Astrocyte (in vitro differentiated cells and primary cell): Measurements from ENCODE around the gene BCAR3. TPM values are rescaled to one million over a fixed set of nuclear protein-coding genes. Genes with fewer than 3 reads are reported as not detected.

ENCODE experiments used
- DNase-seq: peaks from one replicate; pipeline ENCODE4 v3.0.0-alpha.2; 2010; ENCODE audit warnings: low read depth
- FAIRE-seq: peaks from 2 replicates; lab custom pipeline; 2011; peaks lifted over from hg19 to GRCh38; lab: Jason Lieb, UNC
- H2AFZ ChIP-seq: 2 replicates; pipeline ENCODE4 v1.6.0; 2012; ENCODE audit warnings: low read depth, low read length, inconsistent platforms
- H3K27ac ChIP-seq: 2 replicates; pipeline ENCODE4 v1.5.1; 2011; ENCODE audit warnings: low read depth, low read length, inconsistent platforms
- H3K27me3 ChIP-seq: 2 replicates; pipeline ENCODE4 v1.6.0; 2011; ENCODE audit warnings: low read length, inconsistent platforms; ENCODE audit not compliant: insufficient read depth
- H3K36me3 ChIP-seq: 2 replicates; pipeline ENCODE4 v1.5.1; 2011; ENCODE audit warnings: low read length, inconsistent platforms; ENCODE audit not compliant: insufficient read depth
- H3K4me1 ChIP-seq: 2 replicates; pipeline ENCODE4 v1.5.1; 2011; ENCODE audit warnings: low read length, inconsistent platforms; ENCODE audit not compliant: insufficient read depth
- H3K4me2 ChIP-seq: 2 replicates; pipeline ENCODE4 v1.6.0; 2012; ENCODE audit warnings: low read length, inconsistent platforms
- H3K4me3 ChIP-seq: 2 replicates; pipeline ENCODE4 v1.5.1; 2011; ENCODE audit warnings: low read depth, mild to moderate bottlenecking, low read length, inconsistent platforms; ENCODE audit not compliant: insufficient read depth
- H3K79me2 ChIP-seq: 2 replicates; pipeline ENCODE4 v1.6.0; 2012; ENCODE audit warnings: mild to moderate bottlenecking, low read length, inconsistent platforms; ENCODE audit not compliant: insufficient read depth
- H3K9ac ChIP-seq: 2 replicates; pipeline ENCODE4 v1.6.0; 2012; ENCODE audit warnings: mild to moderate bottlenecking, low read length, inconsistent platforms
- H3K9me3 ChIP-seq: 2 replicates; pipeline ENCODE4 v1.5.1; 2012; ENCODE audit warnings: low read depth, mild to moderate bottlenecking, low read length, inconsistent platforms; ENCODE audit not compliant: insufficient read depth
- H4K20me1 ChIP-seq: 2 replicates; pipeline ENCODE4 v1.6.0; 2012; ENCODE audit warnings: low read length, inconsistent platforms; ENCODE audit not compliant: insufficient read depth
- H3K27ac Mint-ChIP-seq: one replicate; pipeline ENCODE4 v1.8.0; 2021; ENCODE audit warnings: mild to moderate bottlenecking, mixed read lengths; ENCODE audit not compliant: unreplicated experiment
- H3K27me3 Mint-ChIP-seq: one replicate; pipeline ENCODE4 v1.8.0; 2021; ENCODE audit warnings: low read depth, mixed read lengths; ENCODE audit not compliant: unreplicated experiment
- H3K36me3 Mint-ChIP-seq: one replicate; pipeline ENCODE4 v1.8.0; 2021; ENCODE audit warnings: low read depth, mixed read lengths; ENCODE audit not compliant: unreplicated experiment
- H3K4me1 Mint-ChIP-seq: one replicate; pipeline ENCODE4 v1.8.0; 2021; ENCODE audit warnings: low read depth, mixed read lengths; ENCODE audit not compliant: unreplicated experiment
- H3K4me3 Mint-ChIP-seq: one replicate; pipeline ENCODE4 v1.8.0; 2021; ENCODE audit warnings: mild to moderate bottlenecking, moderate library complexity, mixed read lengths; ENCODE audit not compliant: unreplicated experiment
- H3K9me3 Mint-ChIP-seq: one replicate; pipeline ENCODE4 v1.8.0; 2021; ENCODE audit warnings: mild to moderate bottlenecking, mixed read lengths; ENCODE audit not compliant: unreplicated experiment
- CTCF ChIP-seq: IDR thresholded peaks from 2 replicates; pipeline ENCODE4 v1.5.1; 2011; ENCODE audit warnings: low read depth, mild to moderate bottlenecking, inconsistent platforms, low read length, moderate library complexity; ENCODE audit not compliant: insufficient read depth
- EZH2 ChIP-seq: IDR thresholded peaks from 2 replicates; pipeline ENCODE4 v1.6.1; 2012; ENCODE audit warnings: mild to moderate bottlenecking, low read length, inconsistent platforms; ENCODE audit not compliant: insufficient read depth
- total RNA-seq: library from RNA; stranded (reverse); gene quantifications from 2 replicates; pipeline ENCODE4 v1.2.1, GENCODE V29; 2021

Gene BCAR3
- total RNA-seq, 1 donor from 2014 or later, result 30.0 TPM

GRCh38 chr1:93546162-93546863 lies 135.3 kb downstream of the BCAR3 start:
- Histone ChIP-seq H2AFZ (no peak overlapping the region), H3K9ac (no peak overlapping the region), H3K79me2 (no peaks in the 10 kb centered on the region), H3K4me1 (no peaks in the 10 kb centered on the region), H3K4me2 (no peak overlapping the region), H4K20me1 (no peaks in the 10 kb centered on the region), H3K27me3 (no peaks in the 10 kb centered on the region), H3K4me3 (no peak overlapping the region), H3K27ac (no peak overlapping the region), H3K9me3 (no peaks in the 10 kb centered on the region), H3K36me3 (peaks cover 13% of the 10 kb centered on the region)
- no peak for DNase-seq
- Mint-ChIP-seq H3K4me1 (peaks cover 7% of the 10 kb centered on the region), H3K9me3 (no peaks in the 10 kb centered on the region), H3K27ac (no peak overlapping the region), H3K36me3 (peaks cover 4% of the 10 kb centered on the region), H3K27me3 (no peaks in the 10 kb centered on the region), H3K4me3 (no peak overlapping the region)
- TF ChIP-seq EZH2 (no peak), CTCF (no peak)
- FAIRE-seq, result no peak

- no peaks in the 10 kb centered on the region for H4K20me1 ChIP-seq
- no peaks in the 10 kb centered on the region for H3K4me1 ChIP-seq
- no peak overlapping the region for H3K4me2 ChIP-seq
- Mint-ChIP-seq H3K27me3 (no peaks in the 10 kb centered on the region), H3K27ac (no peak overlapping the region), H3K4me3 (no peak overlapping the region), H3K4me1 (peaks cover 6% of the 10 kb centered on the region), H3K9me3 (no peaks in the 10 kb centered on the region), H3K36me3 (peaks cover 2% of the 10 kb centered on the region)
- no peaks in the 10 kb centered on the region for H3K79me2 ChIP-seq
- DNase-seq (no peak), FAIRE-seq (no peak)
- H2AFZ ChIP-seq, result no peak overlapping the region
- H3K4me3 ChIP-seq, result no peak overlapping the region
- no peak overlapping the region for H3K9ac ChIP-seq
- no peak for TF ChIP-seq EZH2
- TF ChIP-seq CTCF, result no peak
- no peaks in the 10 kb centered on the region for H3K9me3 ChIP-seq
- H3K27ac ChIP-seq, result no peak overlapping the region
- no peaks in the 10 kb centered on the region for H3K36me3 ChIP-seq
- no peaks in the 10 kb centered on the region for H3K27me3 ChIP-seq
These were observed 139.2 kb downstream of the BCAR3 start for GRCh38 chr1:93542398-93542797.

- Histone ChIP-seq H2AFZ (no peak overlapping the region), H3K27ac (no peak overlapping the region), H3K4me3 (no peak overlapping the region), H3K36me3 (no peaks in the 10 kb centered on the region), H3K27me3 (no peaks in the 10 kb centered on the region), H3K79me2 (no peaks in the 10 kb centered on the region), H3K4me1 (no peaks in the 10 kb centered on the region), H3K9ac (no peak overlapping the region), H3K4me2 (no peak overlapping the region), H3K9me3 (no peaks in the 10 kb centered on the region), H4K20me1 (no peaks in the 10 kb centered on the region)
- Mint-ChIP-seq H3K4me3 (no peak overlapping the region), H3K27me3 (no peaks in the 10 kb centered on the region), H3K4me1 (peaks cover 5% of the 10 kb centered on the region), H3K9me3 (no peaks in the 10 kb centered on the region), H3K36me3 (peaks cover 2% of the 10 kb centered on the region), H3K27ac (no peak overlapping the region)
- FAIRE-seq, result no peak
- no peak for DNase-seq
- TF ChIP-seq EZH2, result no peak
- no peak for TF ChIP-seq CTCF
These were observed 140.6 kb downstream of the BCAR3 start for GRCh38 chr1:93541045-93541444.
